SIG-M5 treated with dmso at 0.1 percent for 504 hours (cell line): ENCODE results near the gene MGRN1.
"Not testable (repeated sequence)": the region's sequence is repeated elsewhere in the genome, so short reads cannot be mapped to it uniquely, and the experiment has no call there.

Experiments used
- DNase-seq: peaks from one replicate; lab custom pipeline; 2025; ENCODE audit not compliant: unreplicated experiment; lab: John Stamatoyannopoulos, UW

Gene MGRN1

GRCh38 chr16:4728676-4729075, 104.0 kb downstream of the MGRN1 start:
- no peak for DNase-seq

GRCh38 chr16:4729876-4730275, 105.2 kb downstream of the MGRN1 start:
- no peak for DNase-seq

- DNase-seq, result no peak
Observed at GRCh38 chr16:4733211-4733742, 108.7 kb downstream of the MGRN1 start.

GRCh38 chr16:4733747-4734062, 109.1 kb downstream of the MGRN1 start:
- DNase-seq, result no peak

GRCh38 chr16:4734063-4734729, 109.6 kb downstream of the MGRN1 start, which contains the start of the genes ANKS3 and DNAAF8:
ANKS3 (minus strand) TSS chr16:4734271; CDS start chr16:4730149, 4,122 bp downstream.
DNAAF8 (plus strand) TSS chr16:4734537; CDS start chr16:4736515, 1,978 bp downstream.
- DNase-seq, result peak; percentile 92

GRCh38 chr16:4734730-4735535, 110.3 kb downstream of the MGRN1 start:
- peak; percentile 75 for DNase-seq

- DNase-seq, result no peak
Observed at GRCh38 chr16:4736546-4736945, 111.9 kb downstream of the MGRN1 start.

GRCh38 chr16:4737545-4737944, 112.9 kb downstream of the MGRN1 start:
- no peak for DNase-seq

- not testable (repeated sequence) for DNase-seq
Observed at GRCh38 chr16:4738370-4738769, 113.7 kb downstream of the MGRN1 start.
